Astrocyte (in vitro differentiated cells and primary cell): Measurements from ENCODE around the gene SEMA4D. TPM values are rescaled to one million over a fixed set of nuclear protein-coding genes. Genes with fewer than 3 reads are reported as not detected.

Experiments used
- DNase-seq: peaks from one replicate; pipeline ENCODE4 v3.0.0-alpha.2; 2010; ENCODE audit warnings: low read depth
- FAIRE-seq: peaks from 2 replicates; lab custom pipeline; 2011; peaks lifted over from hg19 to GRCh38; lab: Jason Lieb, UNC
- H2AFZ ChIP-seq: 2 replicates; pipeline ENCODE4 v1.6.0; 2012; ENCODE audit warnings: low read depth, low read length, inconsistent platforms
- H3K27ac ChIP-seq: 2 replicates; pipeline ENCODE4 v1.5.1; 2011; ENCODE audit warnings: low read depth, low read length, inconsistent platforms
- H3K27me3 ChIP-seq: 2 replicates; pipeline ENCODE4 v1.6.0; 2011; ENCODE audit warnings: low read length, inconsistent platforms; ENCODE audit not compliant: insufficient read depth
- H3K36me3 ChIP-seq: 2 replicates; pipeline ENCODE4 v1.5.1; 2011; ENCODE audit warnings: low read length, inconsistent platforms; ENCODE audit not compliant: insufficient read depth
- H3K4me1 ChIP-seq: 2 replicates; pipeline ENCODE4 v1.5.1; 2011; ENCODE audit warnings: low read length, inconsistent platforms; ENCODE audit not compliant: insufficient read depth
- H3K4me2 ChIP-seq: 2 replicates; pipeline ENCODE4 v1.6.0; 2012; ENCODE audit warnings: low read length, inconsistent platforms
- H3K4me3 ChIP-seq: 2 replicates; pipeline ENCODE4 v1.5.1; 2011; ENCODE audit warnings: low read depth, mild to moderate bottlenecking, low read length, inconsistent platforms; ENCODE audit not compliant: insufficient read depth
- H3K79me2 ChIP-seq: 2 replicates; pipeline ENCODE4 v1.6.0; 2012; ENCODE audit warnings: mild to moderate bottlenecking, low read length, inconsistent platforms; ENCODE audit not compliant: insufficient read depth
- H3K9ac ChIP-seq: 2 replicates; pipeline ENCODE4 v1.6.0; 2012; ENCODE audit warnings: mild to moderate bottlenecking, low read length, inconsistent platforms
- H3K9me3 ChIP-seq: 2 replicates; pipeline ENCODE4 v1.5.1; 2012; ENCODE audit warnings: low read depth, mild to moderate bottlenecking, low read length, inconsistent platforms; ENCODE audit not compliant: insufficient read depth
- H4K20me1 ChIP-seq: 2 replicates; pipeline ENCODE4 v1.6.0; 2012; ENCODE audit warnings: low read length, inconsistent platforms; ENCODE audit not compliant: insufficient read depth
- H3K27ac Mint-ChIP-seq: one replicate; pipeline ENCODE4 v1.8.0; 2021; ENCODE audit warnings: mild to moderate bottlenecking, mixed read lengths; ENCODE audit not compliant: unreplicated experiment
- H3K27me3 Mint-ChIP-seq: one replicate; pipeline ENCODE4 v1.8.0; 2021; ENCODE audit warnings: low read depth, mixed read lengths; ENCODE audit not compliant: unreplicated experiment
- H3K36me3 Mint-ChIP-seq: one replicate; pipeline ENCODE4 v1.8.0; 2021; ENCODE audit warnings: low read depth, mixed read lengths; ENCODE audit not compliant: unreplicated experiment
- H3K4me1 Mint-ChIP-seq: one replicate; pipeline ENCODE4 v1.8.0; 2021; ENCODE audit warnings: low read depth, mixed read lengths; ENCODE audit not compliant: unreplicated experiment
- H3K4me3 Mint-ChIP-seq: one replicate; pipeline ENCODE4 v1.8.0; 2021; ENCODE audit warnings: mild to moderate bottlenecking, moderate library complexity, mixed read lengths; ENCODE audit not compliant: unreplicated experiment
- H3K9me3 Mint-ChIP-seq: one replicate; pipeline ENCODE4 v1.8.0; 2021; ENCODE audit warnings: mild to moderate bottlenecking, mixed read lengths; ENCODE audit not compliant: unreplicated experiment
- CTCF ChIP-seq: IDR thresholded peaks from 2 replicates; pipeline ENCODE4 v1.5.1; 2011; ENCODE audit warnings: low read depth, mild to moderate bottlenecking, inconsistent platforms, low read length, moderate library complexity; ENCODE audit not compliant: insufficient read depth
- EZH2 ChIP-seq: IDR thresholded peaks from 2 replicates; pipeline ENCODE4 v1.6.1; 2012; ENCODE audit warnings: mild to moderate bottlenecking, low read length, inconsistent platforms; ENCODE audit not compliant: insufficient read depth
- total RNA-seq: library from RNA; stranded (reverse); gene quantifications from 2 replicates; pipeline ENCODE4 v1.2.1, GENCODE V29; 2021

The SEMA4D gene
- total RNA-seq, 1 donor from 2014 or later, result 6.2 TPM

DNA sequence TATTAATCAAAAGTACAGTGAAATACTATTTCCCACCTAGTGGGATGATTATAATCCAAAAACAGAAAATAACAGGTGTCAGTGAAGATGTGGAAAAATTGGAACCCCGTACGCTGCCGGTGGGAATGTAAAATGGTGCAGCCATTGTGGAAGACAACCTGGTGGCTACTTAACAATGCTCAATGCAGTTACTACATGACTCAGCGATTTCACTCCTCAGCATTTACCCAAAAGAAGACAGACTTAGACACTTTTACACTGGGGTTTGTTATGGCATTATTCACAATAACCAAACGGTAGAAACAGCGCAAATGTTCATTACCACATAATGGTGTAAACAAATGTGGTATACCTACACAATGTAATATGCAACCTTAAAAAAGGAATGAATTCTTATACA, 155.7 kb downstream of the SEMA4D start:
- TF ChIP-seq CTCF, result no peak
- no peak for TF ChIP-seq EZH2
- H3K9me3 Mint-ChIP-seq, result no peaks in the 10 kb centered on the region
- peak overlapping the region; percentile 36 for H3K27ac Mint-ChIP-seq
- H3K4me1 Mint-ChIP-seq, result peaks cover 10% of the 10 kb centered on the region
- no peak overlapping the region for H3K4me3 ChIP-seq
- H3K4me2 ChIP-seq, result no peak overlapping the region
- H3K4me3 Mint-ChIP-seq, result no peak overlapping the region
- H3K79me2 ChIP-seq, result no peaks in the 10 kb centered on the region
- DNase-seq (no peak), FAIRE-seq (no peak)
- H3K36me3 ChIP-seq, result peaks cover 63% of the 10 kb centered on the region
- H3K36me3 Mint-ChIP-seq, result peaks cover 20% of the 10 kb centered on the region
- no peaks in the 10 kb centered on the region for H3K27me3 ChIP-seq
- H3K9ac ChIP-seq, result no peak overlapping the region
- peaks cover 14% of the 10 kb centered on the region for H4K20me1 ChIP-seq
- H3K4me1 ChIP-seq, result no peaks in the 10 kb centered on the region
- no peaks in the 10 kb centered on the region for H3K9me3 ChIP-seq
- no peak overlapping the region for H3K27ac ChIP-seq
- H3K27me3 Mint-ChIP-seq, result no peaks in the 10 kb centered on the region
- H2AFZ ChIP-seq, result no peak overlapping the region

DNA sequence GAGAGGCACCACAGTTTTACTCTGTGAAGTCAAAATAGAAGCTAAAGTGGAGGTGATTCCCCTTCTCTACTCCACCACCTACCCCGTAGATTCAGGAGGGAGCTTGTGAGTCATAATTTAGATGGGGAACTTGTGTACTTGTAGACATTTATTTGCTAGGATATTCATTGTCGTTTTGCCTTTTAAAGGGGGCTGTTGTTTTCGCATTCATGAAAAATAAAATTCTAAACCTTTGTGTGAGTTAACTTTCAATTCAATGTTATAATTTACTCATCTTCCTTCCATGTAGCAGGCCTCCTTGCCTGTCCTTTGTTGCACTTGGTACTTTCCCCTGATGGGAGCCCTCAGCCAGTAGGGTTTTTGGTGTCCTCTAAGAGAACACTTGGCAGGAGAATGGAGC, 157.6 kb downstream of the SEMA4D start:
- FAIRE-seq (no peak), DNase-seq (no peak)
- H3K9me3 ChIP-seq, result no peaks in the 10 kb centered on the region
- H3K36me3 Mint-ChIP-seq, result peaks cover 13% of the 10 kb centered on the region
- H3K27me3 Mint-ChIP-seq, result no peaks in the 10 kb centered on the region
- peaks cover 10% of the 10 kb centered on the region for H4K20me1 ChIP-seq
- no peak overlapping the region for H3K4me3 ChIP-seq
- H3K27ac ChIP-seq, result no peak overlapping the region
- H3K4me2 ChIP-seq, result no peak overlapping the region
- no peaks in the 10 kb centered on the region for H3K27me3 ChIP-seq
- no peak for TF ChIP-seq CTCF
- TF ChIP-seq EZH2, result no peak
- H2AFZ ChIP-seq, result no peak overlapping the region
- no peaks in the 10 kb centered on the region for H3K4me1 ChIP-seq
- no peaks in the 10 kb centered on the region for H3K9me3 Mint-ChIP-seq
- H3K9ac ChIP-seq, result no peak overlapping the region
- H3K4me1 Mint-ChIP-seq, result peaks cover 10% of the 10 kb centered on the region
- no peak overlapping the region for H3K4me3 Mint-ChIP-seq
- H3K36me3 ChIP-seq, result peaks cover 53% of the 10 kb centered on the region
- no peaks in the 10 kb centered on the region for H3K79me2 ChIP-seq
- H3K27ac Mint-ChIP-seq, result no peak overlapping the region

GRCh38 chr9:89339807-89340206, 158.1 kb downstream of the SEMA4D start:
- H3K36me3 Mint-ChIP-seq, result peaks cover 12% of the 10 kb centered on the region
- H3K27ac Mint-ChIP-seq, result no peak overlapping the region
- TF ChIP-seq CTCF (no peak), EZH2 (no peak)
- Histone ChIP-seq H3K9ac (no peak overlapping the region), H2AFZ (no peak overlapping the region), H3K4me3 (no peak overlapping the region), H3K36me3 (peaks cover 48% of the 10 kb centered on the region), H4K20me1 (peaks cover 6% of the 10 kb centered on the region), H3K27me3 (no peaks in the 10 kb centered on the region), H3K79me2 (no peaks in the 10 kb centered on the region), H3K27ac (no peak overlapping the region), H3K4me1 (no peaks in the 10 kb centered on the region), H3K4me2 (no peak overlapping the region), H3K9me3 (no peaks in the 10 kb centered on the region)
- H3K9me3 Mint-ChIP-seq, result no peaks in the 10 kb centered on the region
- H3K4me1 Mint-ChIP-seq, result peaks cover 10% of the 10 kb centered on the region
- H3K27me3 Mint-ChIP-seq, result no peaks in the 10 kb centered on the region
- H3K4me3 Mint-ChIP-seq, result no peak overlapping the region
- DNase-seq (no peak), FAIRE-seq (no peak)
